NCI-H2029 (cell line): ENCODE results near the gene NLRC4.
"Not testable (repeated sequence)": the region's sequence is repeated elsewhere in the genome, so short reads cannot be mapped to it uniquely, and the experiment has no call there.

ENCODE experiments used
- DNase-seq: peaks from one replicate; lab custom pipeline; 2025; lab: John Stamatoyannopoulos, UW

The NLRC4 gene

DNA sequence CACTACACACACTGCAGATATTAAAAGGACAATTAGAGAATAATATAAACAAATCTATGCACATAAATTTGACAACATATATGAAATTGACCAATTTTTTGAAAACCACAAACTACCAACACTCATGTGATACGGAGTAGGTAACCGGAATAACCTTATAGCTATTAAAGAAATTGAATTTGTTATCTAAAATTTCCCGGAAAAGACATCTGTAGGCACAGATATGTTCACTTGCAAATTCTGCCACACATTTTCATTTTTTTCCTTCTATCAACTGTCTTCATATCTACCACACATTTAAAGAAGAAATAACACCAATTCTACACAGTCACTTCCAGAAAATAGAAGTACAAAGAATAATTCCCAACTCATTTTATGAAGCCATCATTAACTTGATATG lies 22.4 kb downstream of the NLRC4 start:
- DNase-seq = no peak

- no peak for DNase-seq
These were observed 26.7 kb downstream of the NLRC4 start for GRCh38 chr2:32237996-32238395.

DNA sequence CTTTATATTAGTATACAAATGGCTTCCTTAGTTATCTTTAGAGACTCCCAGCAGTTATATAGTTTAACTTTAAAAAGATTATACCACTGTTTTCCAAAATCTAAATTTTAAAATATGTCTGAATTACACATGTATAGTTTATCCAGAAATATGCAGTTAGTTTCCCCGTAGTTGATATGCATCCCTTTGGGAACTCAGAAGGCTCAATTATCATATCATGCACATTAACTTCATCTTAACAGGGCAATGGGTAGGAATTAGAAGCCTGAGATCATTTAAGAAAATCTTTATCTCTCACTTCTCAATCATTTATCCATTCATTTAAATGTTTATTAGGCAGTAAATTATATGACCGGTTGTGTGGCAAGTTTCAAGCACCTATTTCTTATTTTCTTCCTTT lies 27.2 kb downstream of the NLRC4 start:
- no peak for DNase-seq

DNA sequence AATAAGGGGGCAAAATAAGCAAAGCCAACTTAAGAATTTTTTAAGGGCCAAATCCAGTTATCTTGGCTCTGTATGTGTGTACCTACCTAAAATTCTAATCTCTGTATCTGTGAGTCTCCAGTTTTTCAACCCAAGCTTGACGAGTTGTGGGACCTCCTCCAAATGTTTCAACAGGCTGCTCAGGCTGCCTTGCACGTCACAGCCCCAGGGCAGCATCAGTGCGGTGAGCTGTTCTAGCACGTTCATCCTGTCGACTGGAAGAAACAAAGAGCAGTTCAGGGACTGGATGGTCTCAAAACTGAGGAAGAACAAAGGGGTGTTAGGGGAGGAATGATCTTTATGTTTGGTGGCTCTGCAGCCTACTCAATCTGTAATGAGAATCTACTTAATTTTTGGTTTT lies 29.4 kb downstream of the NLRC4 start:
- no peak for DNase-seq

DNA sequence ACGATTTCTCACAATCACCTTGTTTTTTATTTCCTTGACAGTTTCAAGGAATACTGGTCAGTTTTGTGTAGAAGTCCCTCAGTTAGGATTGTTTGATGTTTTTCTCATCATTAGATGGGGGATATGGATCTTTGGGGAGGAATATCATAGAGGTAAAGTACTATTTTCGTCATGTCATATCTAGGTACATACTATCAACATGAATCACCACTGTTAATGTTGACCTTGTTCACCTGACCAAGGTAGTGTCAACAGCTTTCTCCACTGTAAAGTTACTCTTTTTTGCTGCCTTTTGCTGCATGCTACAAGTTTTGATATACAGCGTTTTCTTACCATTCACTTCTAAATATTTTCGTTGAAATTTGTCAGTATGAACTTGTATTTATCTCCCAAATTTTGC lies 32.7 kb downstream of the NLRC4 start:
- no peak for DNase-seq

- DNase-seq = no peak
These were observed 35.1 kb downstream of the NLRC4 start for GRCh38 chr2:32229635-32230034.

DNA sequence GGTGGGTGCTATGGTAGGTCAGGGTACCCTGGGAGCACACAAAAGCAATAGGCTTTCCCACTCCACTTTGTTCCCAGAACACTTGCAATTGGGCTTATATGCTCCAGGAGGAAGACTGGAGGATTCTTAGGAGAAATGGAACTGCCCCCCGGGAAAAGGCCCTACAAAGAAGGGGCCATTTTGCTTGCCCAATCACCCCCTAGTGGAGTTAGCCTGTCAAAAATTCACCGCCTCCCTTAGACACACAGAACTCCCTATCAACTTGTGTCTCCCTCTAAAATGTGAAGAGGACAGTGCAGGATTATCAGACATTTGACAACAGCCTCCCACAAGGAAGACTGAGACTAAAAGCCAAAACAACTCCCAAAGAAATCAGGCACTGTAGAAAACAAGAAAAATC lies 36.5 kb downstream of the NLRC4 start:
- DNase-seq = no peak

GRCh38 chr2:32227492-32227891 lies 37.2 kb downstream of the NLRC4 start:
- DNase-seq = no peak

GRCh38 chr2:32222966-32223365 lies 41.7 kb downstream of the NLRC4 start:
- no peak for DNase-seq

DNA sequence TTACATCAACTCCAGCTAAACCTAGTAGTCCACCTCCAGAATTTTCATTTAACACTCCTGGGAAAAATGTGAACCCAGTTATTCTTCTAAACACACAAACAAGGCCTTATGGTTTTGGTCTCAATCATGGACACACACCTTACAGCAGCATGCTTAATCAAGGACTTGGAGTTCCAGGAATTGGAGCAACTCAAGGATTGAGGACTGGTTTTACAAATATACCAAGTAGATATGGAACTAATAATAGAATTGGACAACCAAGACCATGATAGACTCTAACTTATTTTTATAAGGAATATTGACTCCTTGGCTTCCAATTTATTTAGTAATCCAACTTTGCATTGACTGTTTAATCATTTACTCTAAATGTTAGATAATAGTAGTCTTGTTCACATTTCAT lies 44.2 kb downstream of the NLRC4 start:
- DNase-seq = no peak

DNA sequence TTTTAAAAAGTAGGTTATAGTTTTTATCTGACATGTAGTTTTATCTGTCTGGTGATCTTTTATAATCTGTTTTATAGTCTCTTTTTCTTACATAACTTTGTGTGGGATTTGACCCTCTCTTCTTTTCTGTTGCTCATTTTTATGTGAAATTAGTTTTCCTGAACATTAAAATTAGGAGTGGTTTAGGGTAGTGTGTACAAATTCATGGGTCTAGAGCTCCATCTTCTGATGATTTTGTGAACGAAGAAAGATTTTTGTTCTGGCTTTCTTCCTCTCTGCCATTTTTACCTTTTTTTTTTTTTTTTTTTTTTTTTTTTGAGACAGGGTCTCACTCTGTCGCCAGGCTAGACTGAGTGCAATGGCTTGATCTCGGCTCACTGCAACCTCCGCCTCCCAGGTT lies 52.4 kb downstream of the NLRC4 start:
- DNase-seq = no peak

DNA sequence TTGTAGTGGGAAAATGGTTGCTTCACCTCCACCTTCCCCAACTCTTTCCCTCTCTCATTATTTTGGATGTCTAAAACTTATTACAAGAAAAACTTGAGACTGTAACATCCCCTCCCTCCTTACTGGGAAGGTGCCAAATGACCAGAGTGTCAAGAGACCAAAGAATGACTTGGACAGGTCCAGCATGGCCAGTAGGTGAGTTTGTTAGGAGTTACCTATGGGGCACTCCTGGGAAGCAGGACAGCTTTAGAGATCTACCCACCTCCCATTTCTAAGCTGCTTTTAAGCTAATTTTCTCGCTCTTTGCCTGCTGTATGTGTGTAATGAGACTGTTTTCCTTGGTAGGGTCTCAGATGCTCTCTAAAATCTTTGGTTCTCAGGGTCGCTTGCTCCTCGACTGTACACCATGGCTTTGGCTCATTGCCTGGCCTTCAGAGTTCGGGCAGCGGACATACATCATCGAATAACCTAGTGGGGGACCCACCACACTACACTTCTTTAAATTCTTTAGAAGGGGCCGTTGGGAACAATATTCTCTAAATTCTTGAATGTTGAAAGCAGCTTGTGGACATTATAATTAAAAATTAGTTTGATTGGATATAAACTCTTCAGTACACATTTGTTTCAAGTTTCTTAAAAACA lies 53.8 kb downstream of the NLRC4 start:
- no peak for DNase-seq

GRCh38 chr2:32203428-32203827 lies 61.3 kb downstream of the NLRC4 start:
- DNase-seq = not testable (repeated sequence)

- no peak for DNase-seq
These were observed 63.9 kb downstream of the NLRC4 start for GRCh38 chr2:32200814-32201213.

GRCh38 chr2:32192418-32192817 lies 72.3 kb downstream of the NLRC4 start:
- DNase-seq = no peak

DNA sequence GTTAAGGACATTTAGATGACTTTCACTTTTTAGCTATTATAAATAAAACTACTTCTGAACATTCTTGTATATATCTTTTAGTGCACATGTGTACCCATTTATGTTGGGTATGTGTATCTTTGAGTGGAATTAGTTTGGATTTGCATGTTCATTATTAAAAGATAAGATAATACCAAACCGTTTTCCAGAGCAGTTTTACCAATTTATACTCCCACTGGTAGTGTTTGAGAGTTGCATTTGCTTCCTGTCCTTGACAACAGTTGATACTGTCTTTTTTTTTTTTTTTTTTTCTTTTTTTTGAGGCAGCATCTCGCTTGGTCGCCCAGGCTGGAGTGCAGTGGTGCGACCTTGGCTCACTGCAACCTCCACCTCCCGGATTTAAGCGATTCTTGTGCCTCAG lies 75.7 kb downstream of the NLRC4 start:
- DNase-seq = no peak

DNA sequence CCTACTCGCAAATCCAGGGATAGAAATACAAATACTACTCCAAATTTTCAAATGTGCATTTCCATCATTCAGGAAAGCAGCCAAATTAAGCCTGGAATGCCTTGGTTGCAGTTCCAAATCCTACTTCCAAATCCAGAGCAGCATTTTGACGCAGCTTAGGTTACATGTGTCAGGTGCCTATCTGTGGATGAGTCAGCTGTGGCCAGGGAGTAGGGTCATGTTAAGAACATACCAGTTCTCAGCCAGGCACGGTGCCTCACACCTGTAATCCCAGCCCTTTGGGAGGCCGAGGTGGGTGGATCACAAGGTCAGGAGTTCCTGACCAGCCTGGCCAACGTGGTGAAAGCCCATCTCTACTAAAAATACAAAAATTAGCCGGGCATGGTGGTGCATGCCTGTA lies 82.0 kb downstream of the NLRC4 start:
- no peak for DNase-seq
